Omental fat pad (tissue), 4 donors: ENCODE results near the gene PDGFD. TPM values are rescaled to one million over a fixed set of nuclear protein-coding genes. Genes with fewer than 3 reads are reported as not detected.

Source experiments
- ATAC-seq: fragments of 150-250 bp; one replicate; pipeline ENCODE4 v1.9.1; 2016; ENCODE audit warnings: mild to moderate bottlenecking, moderate library complexity; ENCODE audit not compliant: low FRiP score
- DNase-seq: peaks from one replicate; pipeline ENCODE4 v3.0.0-alpha.2; 2019; ENCODE audit warnings: low spot score
- total RNA-seq, 4 donors: library from RNA; depleted of rRNA; stranded (reverse); fragments of >200 nt; gene quantifications; one replicate each; pipeline ENCODE4 v1.1.0, GENCODE V29; 2016
- TF ChIP-seq, protein P1 (sequence below), 3 donors: fragments of 450-650 bp; IDR thresholded peaks; one replicate each; pipeline ENCODE4 v1.5.1; 2016 to 2017; ENCODE audit warnings: antibody characterized with exemption in 3 of 3, mild to moderate bottlenecking in 3 of 3, moderate library complexity in 2 of 3

Gene PDGFD
- total RNA-seq, 4 donors from 2014 or later, result 11.3 to 63.1 (median 38.9) TPM

GRCh38 chr11:104118105-104118744 lies 45.7 kb downstream of the PDGFD start:
- DNase-seq (no peak), ATAC-seq (no peak)
- TF ChIP-seq, protein P1, sequence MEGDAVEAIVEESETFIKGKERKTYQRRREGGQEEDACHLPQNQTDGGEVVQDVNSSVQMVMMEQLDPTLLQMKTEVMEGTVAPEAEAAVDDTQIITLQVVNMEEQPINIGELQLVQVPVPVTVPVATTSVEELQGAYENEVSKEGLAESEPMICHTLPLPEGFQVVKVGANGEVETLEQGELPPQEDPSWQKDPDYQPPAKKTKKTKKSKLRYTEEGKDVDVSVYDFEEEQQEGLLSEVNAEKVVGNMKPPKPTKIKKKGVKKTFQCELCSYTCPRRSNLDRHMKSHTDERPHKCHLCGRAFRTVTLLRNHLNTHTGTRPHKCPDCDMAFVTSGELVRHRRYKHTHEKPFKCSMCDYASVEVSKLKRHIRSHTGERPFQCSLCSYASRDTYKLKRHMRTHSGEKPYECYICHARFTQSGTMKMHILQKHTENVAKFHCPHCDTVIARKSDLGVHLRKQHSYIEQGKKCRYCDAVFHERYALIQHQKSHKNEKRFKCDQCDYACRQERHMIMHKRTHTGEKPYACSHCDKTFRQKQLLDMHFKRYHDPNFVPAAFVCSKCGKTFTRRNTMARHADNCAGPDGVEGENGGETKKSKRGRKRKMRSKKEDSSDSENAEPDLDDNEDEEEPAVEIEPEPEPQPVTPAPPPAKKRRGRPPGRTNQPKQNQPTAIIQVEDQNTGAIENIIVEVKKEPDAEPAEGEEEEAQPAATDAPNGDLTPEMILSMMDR (IDR thresholded peaks at IDR 0.05), result no peak

DNA sequence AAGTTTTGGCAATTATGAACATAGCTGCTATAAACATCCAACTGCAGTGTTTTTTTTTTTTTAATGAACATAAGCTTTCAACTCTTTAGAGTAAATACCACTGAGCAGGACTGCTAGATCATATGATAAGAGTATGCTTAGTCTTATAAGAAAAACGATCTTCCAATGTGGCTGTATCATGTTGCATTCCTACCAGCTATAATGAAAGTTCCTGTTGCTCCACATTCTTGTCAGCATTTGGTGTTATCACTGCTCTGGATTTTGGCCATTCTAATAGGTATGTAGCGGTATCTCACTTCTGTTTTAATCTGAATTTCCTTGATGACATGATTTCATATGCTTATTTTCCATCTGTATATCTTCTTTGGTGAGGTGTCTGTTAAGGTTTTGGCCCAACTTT lies 50.4 kb downstream of the PDGFD start:
- TF ChIP-seq, protein P1 (IDR thresholded peaks at IDR 0.05), result no peak
- ATAC-seq, result no peak

GRCh38 chr11:104106136-104106754 lies 57.7 kb downstream of the PDGFD start:
- TF ChIP-seq, protein P1 (IDR thresholded peaks at IDR 0.05), result no peak
- no peak for ATAC-seq
- no peak for DNase-seq

More for the DNA sequence above, 50.4 kb downstream of the PDGFD start:
- DNase-seq, result no peak

DNA sequence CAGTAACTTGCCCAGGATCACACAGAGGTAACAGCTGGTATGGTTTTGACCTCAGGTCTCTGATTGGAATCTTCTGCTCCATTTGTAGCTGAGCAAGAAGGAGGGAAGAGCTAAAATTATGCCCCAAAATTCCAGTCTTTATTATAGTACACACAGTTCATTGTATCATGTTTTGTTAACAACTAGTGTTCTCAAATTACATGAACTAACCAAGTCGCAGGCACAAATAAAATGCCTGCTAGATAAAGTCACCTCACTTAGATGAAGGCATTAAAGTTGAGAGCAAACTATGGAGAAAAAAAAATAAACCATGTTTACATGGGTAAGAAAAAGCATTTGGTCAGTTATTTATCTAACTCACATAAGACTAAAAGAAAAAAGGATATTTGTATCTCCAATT lies 58.8 kb downstream of the PDGFD start:
- ATAC-seq (no peak), DNase-seq (no peak)
- TF ChIP-seq, protein P1 (IDR thresholded peaks at IDR 0.05), result no peak

DNA sequence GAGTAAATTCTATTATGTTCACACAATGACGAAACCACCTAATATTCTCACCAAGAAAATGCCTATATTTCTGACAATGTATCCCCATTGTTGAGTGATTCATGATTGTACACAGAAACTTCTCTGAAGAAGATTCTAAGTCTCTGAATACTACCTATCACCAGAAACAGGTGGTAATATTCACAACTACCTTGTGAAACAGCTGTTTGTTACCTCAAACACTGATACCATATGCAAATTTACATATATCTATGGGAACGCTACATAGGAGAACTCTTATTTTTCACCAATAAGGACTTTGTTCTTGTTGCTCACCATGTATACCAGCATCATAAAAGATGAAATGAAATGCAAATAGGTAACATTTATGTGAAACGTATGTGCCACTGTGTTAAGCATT lies 59.3 kb downstream of the PDGFD start:
- TF ChIP-seq, protein P1 (IDR thresholded peaks at IDR 0.05), result no peak
- DNase-seq, result no peak

DNA sequence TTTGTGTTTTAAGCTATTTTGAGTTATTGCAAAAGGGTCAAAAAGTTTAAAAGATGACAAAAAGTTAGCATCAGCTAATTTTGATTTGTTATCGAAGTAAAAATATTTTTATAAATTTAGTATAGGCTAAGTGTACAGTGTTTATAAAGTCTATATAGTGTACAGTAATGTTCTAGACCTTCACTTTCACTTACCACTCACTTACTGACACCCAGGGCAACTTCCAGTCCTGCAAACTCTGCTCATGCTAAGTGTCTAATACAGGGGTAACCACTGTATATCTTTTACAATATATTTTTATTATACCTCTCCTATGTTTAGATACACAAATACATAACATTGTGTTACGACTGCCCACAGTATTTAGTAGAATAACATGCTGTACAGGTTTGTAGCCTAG lies 59.7 kb downstream of the PDGFD start:
- ATAC-seq (no peak), DNase-seq (no peak)
- TF ChIP-seq, protein P1 (IDR thresholded peaks at IDR 0.05), result no peak

More for the DNA sequence above, 59.3 kb downstream of the PDGFD start:
- no peak for ATAC-seq

DNA sequence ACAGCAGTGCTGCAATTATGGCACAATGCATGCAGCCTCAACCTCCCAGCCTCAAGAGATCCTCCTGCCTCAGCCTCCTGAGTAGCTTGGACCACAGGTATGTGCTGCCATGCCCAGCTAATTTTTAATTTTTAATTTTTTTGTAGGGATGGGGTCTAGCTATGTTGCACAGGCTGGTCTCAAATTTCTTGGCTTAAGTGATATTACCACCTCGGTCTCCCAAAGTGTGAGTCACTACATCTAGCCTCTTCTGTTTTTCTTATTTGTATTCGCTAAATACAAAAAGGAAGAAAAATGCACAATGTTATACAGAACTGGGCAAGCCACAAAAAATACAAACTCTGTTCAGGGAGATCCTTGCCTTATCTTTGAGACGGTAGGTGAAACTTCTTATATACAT lies 65.4 kb downstream of the PDGFD start:
- DNase-seq, result no peak
- no peak for ATAC-seq
- TF ChIP-seq, protein P1 (IDR thresholded peaks at IDR 0.05), result no peak
